Fibroblast of skin of left quadriceps (primary cell): ENCODE measurements around the gene G3BP2.
"Not testable (repeated sequence)": the region's sequence is repeated elsewhere in the genome, so short reads cannot be mapped to it uniquely, and the experiment has no call there.

ENCODE experiments used
- DNase-seq, 2 experiments: peaks; one replicate each; pipeline ENCODE4 v3.0.0-alpha.2; 2013; ENCODE audit warnings: low read depth in 2 of 2

The G3BP2 gene

DNA sequence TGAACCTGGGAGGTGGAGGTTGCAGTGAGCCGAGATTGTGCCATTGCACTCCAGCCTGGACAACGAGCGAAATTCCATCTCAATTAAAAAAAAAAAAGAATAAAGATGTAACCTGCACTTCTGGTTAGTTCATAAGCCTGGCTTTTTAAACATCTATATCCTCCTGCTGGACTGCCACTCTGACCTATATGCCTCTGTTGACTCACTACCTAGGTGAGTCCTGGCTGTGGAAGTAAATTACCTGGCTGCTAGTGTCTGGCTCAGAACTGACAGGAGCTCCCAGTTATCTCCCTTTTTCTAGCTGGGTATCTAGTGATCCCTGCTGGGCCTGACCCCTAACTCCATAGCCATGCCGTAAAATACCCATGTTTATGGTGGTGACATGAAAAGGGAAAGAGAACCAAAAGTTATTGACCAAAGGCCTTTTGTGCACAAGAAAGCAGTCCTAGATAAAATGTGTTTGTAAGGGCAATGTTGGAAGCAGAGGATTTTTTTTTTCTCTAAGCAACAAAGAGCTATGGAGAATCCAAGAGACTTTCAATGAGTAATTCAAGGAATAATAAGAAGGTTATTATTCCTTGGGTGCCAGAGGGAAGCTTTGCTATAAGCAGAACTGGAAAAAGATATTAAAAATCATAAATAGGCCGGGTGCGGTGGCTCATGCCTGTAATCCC lies 10.4 kb upstream of the G3BP2 start:
- DNase-seq: no peak

DNA sequence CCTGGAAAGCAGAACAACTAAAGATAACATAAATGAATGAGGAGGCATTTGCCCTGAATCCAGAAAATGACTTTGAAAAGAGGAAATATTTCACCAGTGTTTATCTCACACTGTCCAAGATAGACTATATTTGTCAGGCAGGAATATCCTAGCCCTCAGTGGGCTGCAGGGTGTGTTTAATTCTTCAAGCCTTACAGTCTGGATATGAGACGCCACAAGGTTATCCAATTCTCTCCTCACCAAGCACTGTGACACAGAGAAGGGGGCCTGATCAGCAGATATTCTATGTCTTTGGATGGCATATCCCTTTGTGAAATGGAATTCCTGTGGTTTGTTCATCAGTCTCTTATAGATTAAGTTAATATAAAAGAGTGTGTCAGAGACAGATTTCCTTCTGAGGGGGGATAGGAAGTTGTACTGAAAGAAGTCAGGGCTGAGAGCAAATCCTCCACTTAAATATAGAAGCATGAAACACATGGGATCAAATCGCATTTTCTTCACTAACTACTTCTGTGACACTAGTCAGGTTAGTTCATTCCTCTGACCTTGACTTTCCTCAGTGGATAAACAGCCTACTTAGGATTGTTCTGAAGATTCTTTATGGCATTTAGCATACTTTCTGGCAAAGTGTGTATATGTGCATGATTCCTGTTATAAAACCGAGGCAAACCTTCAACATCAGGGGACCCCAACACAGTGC lies 6.8 kb upstream of the G3BP2 start:
- no peak for DNase-seq

DNA sequence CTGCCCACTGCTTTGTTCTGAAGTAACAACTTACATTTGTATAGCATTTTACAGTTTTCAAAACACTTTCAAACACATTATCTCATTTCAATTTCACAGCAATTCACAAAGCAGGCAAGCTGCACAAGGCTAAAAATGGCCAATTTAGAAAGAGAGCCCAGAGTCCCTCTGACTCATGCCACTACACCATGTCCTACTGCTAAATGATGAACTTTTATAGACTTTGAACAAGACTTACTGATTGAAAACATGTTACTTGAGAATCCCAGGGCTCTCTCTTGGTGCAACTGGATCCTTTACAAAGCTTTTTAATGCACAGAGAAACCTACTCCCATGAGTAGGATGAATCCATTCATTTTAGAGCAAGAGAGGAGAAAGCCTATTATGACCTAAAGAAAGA lies 5.8 kb upstream of the G3BP2 start:
- DNase-seq: no peak

DNA sequence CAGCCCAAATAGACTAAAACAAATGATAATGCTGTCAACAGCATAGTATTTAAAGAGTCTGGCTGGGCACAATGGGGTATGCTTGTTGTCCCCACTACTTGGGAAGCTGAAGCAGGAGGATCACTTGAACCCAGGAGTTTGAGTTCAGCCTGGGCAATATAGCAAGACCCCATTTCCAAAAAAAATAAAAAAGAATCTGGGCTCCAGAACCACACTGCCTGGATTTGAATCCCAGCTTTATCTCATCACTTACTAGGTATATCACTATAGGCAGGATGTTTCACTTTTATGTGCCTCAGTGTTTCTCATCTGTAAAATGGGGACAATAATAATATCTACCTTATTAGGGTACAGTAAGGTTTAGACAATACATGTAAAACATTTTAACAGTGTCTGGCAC lies 5.3 kb upstream of the G3BP2 start:
- no peak for DNase-seq

DNA sequence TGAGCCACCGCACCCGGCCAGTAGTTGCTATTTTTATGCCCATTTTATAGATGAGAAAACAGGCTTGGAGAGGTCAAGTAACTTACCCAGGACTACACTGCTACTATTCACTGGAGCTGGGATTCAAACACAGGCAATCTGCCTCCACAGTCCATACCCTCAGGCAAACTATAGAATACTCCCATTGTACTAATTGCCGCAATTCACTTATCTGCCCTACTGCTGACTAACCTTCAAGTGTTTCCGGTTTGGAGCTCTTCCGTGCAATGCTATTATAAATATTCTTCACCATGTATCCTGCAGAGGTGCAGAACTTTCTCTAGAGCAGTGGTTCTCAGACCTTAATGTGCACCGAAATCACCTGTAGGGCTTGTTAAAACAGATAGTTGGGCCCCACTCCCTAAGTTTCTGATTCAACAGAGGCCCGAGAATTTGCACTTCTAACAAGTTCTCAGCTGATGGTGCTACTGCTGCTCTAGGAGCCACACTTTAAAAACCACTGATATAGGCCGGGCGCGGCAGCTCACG lies 1.9 kb upstream of the G3BP2 start:
- DNase-seq: no peak

DNA sequence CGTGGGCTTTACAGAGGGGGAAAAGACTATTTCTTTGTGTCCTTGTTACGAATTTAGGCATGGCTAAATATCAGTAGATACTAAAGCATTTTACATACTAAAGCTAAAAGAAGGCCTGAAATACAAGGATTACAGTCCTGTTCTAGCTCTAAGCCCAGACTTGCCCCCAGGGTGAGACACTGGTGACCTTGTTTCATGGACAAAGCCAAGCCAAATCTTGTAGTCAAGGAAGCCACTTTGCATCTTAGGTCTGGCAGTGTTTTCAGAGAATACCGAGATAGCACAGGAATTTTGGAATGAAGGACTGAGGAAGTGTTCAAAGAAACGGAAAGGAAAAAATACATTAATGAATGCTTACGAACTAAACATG lies 733 bp upstream of the G3BP2 start:
- DNase-seq: no peak

DNA sequence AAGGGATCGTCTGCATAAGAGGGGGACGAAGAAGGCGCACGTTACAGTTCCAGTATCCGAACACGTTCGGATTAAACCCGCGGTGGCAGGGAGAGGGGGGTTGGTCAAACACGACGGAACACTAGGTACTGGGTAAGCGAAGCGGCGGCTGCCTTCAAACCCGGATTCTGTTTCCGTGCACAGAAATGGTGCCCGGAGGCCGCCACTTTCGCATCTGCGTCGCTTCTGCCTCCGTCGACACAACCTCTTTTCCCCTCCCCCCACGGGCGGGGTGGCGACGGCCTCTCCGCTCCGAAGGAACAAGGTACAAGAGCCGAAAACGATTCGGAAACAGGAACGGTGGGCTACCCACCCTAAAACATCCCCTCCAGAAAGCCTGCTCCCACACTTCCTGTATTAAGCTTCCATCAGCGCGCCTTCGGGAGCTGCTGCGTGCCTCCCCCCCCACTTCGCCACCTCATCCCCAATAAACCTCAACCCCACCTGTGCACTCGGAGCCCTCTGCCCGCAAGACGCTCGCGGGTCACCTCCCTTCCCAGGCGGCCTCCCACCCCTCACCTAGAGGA lies 667 bp downstream of the G3BP2 start:
- no peak for DNase-seq

DNA sequence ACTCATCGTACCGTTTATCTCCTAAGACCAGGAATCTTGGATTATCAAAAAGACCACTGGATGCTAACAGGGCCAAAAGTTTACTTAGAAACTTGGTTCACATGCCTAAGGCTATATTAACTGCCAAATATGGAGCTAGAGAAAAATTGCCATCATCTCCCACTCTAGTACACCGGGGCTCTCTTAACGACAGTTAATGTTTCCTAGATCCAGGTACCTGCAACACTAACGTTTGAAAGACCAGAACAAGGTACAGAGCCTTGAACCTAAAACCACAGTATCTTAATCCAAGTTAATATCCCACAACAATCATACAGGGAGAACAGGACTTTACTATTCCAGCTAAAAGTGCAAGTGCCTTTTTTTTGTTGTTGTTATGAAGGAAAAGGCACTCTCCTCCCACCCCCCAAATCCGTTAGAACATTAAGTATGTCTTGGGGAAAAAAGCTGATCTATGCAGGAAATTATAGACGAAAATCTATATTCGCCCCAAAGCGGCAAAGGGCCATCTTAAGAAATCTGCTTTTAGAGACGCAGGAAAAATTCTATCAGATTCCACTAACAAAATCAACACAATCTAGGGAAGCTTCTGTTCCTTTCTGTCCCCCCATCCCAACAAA lies 1.3 kb downstream of the G3BP2 start:
- DNase-seq: no peak

DNA sequence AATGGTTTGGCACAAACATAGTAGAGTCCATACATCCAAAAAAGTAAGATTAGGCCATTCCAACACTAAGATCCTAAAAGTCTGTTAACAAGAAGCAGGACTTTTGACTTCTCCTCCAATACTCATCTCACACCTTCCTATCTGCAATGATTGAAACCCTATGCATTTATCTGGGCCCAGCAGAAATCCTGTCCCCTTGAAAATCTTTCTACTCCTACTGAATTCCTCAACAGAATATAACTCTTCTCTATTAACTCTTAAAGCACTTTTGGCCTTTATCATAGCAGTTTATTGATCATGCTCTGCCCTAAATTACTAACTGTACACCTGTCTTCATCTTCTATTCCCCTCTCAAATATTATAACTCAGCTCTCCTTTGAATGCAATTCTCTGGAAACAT lies 4.6 kb downstream of the G3BP2 start:
- no peak for DNase-seq

DNA sequence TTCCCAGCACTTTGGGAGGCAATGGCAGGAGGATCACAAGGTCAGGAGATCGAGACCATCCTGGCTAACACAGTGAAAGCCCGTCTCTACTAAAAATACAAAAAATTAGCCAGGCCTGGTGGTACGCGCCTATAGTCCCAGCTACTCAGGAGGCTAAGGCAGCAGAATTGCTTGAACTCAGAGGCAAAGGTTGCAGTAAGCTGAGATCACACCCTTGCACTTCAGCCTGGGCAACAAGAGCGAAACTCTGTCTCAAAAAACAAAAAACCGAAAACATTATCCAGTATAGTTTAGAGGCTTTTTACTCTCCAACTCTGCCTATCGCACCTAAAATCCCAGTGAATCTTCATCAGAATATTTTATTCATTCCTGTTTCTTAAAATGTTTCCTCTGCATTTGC lies 5.6 kb downstream of the G3BP2 start:
- not testable (repeated sequence) for DNase-seq

DNA sequence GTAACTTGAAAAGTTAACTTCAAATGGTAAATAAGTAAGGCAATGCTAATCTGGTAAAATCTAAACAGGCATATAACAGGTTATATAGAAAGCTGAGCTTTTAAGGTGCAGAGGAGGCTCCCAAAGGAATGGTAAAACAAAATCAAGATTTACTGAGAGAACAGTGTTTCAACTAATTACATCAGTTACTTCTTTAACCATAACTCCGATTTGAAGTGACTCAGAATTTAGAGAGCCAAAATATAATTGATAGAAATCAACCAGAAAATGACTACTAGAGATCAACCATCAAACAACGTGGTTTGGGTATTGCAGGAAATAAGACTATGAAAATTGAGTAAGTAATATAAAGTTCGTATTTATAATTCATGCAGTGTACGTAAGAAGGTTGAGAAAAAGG lies 6.9 kb downstream of the G3BP2 start:
- DNase-seq: no peak

DNA sequence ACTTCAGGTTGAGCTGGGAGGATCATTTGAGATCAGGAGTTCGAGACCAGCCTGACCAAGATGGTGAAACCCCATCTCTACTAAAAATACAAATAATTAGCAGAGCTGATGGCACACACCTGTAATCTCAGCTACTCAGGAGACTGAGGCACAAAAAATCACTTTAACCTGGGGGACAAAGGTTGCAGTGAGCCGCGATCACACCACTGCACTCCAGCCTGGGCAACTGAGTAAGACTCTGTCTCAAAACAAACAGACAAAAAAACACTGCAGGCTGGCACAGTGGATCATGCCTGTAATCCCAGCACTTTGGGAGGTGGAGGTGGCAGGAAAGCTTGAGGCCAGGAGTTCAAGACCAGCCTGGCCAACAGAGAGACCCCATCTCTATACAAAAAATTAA lies 8.6 kb downstream of the G3BP2 start:
- DNase-seq: not testable (repeated sequence)

DNA sequence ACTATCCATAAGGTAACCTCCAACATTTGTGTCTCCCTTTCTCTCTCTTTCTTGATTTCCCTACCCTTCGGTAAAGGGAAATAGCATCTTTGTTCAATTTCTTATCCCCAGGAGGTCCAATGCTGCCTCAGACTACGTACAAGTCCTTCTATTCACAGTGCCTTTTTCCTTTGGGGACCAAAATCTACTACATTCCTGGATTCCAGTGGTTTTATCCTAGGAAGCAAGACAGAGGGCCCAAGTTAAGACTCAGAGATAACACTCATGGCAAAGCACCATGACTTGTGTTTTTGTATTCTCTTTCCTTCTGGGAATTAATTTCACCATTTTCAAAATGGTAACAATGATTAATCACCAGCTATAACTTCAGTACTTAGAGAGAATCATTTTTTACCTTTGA lies 10.6 kb downstream of the G3BP2 start:
- DNase-seq: no peak

DNA sequence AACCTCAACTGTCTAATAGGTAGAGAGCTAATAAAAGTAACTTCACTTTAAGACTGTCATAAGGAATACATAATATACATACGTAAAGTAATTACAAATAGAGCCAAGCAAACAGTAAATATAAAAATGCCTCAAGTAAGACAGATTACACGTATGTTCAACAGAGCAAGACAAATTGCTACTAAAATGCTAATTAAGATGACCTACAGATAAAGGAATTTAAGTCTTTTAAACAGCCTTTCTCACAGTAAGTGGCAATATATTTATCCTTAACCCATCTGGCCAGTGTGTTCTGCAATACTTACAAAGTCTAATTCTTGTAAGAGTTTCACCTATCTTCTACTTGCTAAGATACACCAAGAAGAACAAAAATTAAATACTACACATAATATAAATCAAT lies 12.7 kb downstream of the G3BP2 start:
- no peak for DNase-seq

DNA sequence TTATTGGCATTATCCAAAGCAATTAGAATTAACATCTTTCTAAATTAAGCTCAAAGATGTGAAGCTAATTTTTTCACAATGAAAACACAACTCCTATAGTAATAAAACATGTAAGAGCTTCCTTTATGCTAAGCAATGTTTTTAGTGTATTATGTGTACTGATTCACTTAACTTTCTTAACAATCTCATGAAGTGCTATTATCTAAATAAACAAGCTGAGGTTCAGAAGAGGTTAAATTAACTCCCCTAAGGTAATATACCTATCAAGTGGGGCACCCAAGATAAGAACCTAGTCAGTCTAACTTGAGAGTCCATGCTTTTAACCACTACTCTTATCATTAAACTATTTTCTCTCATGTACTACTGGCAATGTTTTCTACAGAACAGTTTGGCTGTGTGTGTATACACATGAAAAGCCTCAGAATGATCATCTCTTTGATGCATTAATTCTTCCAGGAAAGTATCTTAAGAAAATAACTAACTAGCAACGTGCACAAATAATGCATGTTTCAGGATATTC lies 13.6 kb downstream of the G3BP2 start:
- DNase-seq: no peak

DNA sequence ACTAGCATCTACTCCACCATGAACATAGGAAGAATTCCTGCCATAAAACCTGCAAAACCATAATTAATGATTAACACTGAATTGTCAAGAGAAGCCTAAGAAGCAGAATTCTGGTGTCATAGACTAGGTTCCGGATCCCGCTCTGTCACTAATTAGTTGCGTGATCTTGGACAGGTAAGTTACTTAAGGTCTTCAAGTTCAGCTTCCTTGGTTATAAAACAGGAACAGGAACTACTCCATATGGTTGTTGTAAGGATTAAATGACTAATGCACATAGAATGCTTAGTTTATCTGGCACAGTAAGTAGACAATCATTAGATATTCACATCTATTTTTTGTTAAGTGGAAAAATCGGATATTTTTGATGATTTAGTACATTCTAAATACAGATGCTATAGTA lies 14.3 kb downstream of the G3BP2 start:
- no peak for DNase-seq

DNA sequence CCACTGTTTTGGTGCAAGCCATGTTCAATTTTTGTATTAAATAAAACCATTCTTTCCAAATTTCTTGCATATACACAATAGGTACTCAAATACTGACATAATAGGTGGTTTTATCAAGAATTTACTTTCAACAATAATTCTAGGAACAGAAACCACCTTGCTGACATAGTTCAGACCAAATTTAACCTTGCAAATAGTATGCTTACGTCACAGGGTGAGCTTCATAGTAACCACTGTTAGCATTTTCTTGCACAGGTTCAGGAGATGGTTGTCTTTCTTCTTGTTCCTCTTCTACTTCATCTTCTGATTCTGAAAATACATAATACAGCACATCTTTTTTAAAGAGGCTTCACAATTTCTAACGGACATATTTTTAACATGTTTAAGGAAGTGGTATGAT lies 17.6 kb downstream of the G3BP2 start:
- no peak for DNase-seq

DNA sequence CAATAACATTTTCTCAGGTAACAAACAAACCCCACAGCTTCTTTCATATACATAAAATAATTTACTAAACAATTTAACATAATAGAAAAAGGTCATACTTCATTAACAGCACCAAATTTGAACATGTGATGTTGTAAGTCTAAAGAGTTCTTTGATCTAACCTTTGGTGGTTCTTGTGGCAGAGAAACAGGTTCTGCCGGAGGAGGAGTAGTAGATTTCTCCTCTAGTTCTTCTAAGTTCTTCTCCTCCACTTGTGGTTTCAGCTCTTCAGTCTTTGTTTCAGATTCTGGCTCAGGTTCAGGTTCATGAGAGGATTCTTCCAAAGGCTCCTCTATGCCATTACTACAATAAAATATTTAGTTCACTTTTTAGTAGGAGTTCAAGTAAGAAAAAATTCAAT lies 18.3 kb downstream of the G3BP2 start:
- no peak for DNase-seq

DNA sequence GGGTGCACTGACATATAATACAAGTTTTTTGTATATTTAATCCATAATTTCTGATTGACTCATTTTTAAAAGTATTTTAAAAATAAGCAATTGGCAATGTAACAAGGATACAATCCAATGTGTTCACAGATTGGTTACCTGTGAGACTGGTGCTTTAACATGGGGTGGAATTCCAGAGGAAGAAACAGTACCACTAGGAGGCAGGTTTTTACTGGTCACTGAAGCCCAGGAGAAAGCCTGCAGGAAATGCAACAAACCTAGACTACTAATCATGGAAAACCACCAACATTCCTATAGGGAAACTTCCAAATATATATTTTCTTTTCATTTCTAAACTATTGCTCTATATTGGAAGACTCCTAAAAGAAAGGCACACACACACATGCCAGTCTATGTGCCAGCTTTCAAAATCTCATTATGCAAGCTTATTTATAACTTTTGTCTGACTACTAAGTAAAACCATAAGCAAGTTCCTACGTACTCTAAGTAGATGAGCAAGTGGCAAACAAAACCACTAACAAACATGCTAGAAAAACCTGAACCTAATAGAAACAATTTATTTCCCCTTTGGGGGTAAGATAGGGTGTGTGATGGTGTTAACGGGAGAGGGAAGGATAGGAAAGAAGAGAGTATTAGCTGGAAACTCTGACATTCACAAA lies 19.2 kb downstream of the G3BP2 start:
- DNase-seq: no peak

DNA sequence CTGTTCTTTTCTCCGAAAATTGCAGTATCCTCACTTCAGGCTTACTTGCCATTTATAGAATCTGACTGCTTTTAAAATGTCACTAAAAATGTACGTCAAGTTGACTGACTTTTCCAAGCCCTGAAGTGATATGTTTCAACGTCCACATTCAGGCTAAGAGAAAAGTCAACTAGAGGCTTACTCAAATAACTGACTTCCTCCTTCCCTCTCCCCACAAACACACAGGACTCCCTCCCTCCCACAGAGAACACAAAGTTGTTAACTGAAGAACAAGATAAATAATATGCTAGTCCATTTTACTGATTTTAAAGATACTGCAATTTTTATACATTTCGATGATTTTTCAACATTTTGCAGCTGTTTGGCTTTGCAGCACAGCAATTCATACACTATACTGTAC lies 29.1 kb downstream of the G3BP2 start:
- no peak for DNase-seq

DNA sequence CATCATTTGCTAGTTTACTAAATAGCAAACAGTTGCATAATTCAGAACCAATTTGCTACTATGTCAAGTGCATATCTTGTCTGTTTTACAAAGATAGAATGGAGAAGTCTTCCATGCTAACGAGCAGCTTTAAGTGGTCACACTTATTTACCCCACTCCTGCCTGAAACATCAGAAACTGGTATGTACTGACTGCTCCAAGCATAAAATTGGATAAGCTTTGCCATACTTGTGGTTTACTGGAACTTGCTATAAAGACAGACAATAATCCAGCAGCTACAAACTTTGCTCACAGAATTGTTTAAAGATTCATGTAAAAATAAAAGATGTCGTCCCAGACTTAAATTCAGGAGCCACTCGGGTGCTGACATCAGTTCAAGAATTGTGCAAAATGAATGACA lies 29.6 kb downstream of the G3BP2 start:
- DNase-seq: no peak

DNA sequence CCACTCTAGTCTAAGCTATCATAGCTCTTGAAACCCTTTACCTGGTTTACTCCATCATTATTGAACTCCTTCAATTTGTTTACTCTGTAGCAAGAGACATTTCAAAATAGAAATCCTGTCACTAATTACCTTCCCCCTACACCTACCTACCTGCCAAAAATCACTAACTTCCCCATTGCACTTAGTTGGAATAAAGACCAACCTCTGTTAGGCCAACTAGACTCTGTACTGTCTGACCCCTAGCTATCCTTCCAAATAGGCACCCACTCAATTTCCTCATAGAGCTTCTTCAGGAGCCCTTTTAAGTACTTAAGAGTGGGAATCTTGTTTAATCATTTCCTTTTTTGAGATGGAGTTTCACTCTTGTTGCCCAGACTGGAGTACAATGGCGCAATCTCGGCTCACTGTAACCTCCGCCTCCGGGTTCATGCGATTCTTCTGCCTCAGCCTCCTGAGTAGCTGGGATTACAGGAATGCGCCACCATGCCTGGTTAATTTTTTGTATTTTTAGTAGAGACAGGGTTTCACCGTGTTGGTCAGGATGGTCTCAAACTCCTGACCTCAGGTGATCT lies 34.0 kb downstream of the G3BP2 start:
- DNase-seq: no peak
